Lung (tissue), 16 donors: ENCODE measurements around the gene CALB2. TPM values are rescaled to one million over a fixed set of nuclear protein-coding genes. Genes with fewer than 3 reads are reported as not detected.
A peak's percentile ranks its signal among the peaks of the same experiment; 100 is the strongest.
"Not testable (repeated sequence)": the region's sequence is repeated elsewhere in the genome, so short reads cannot be mapped to it uniquely, and the experiment has no call there.

Experiments used
- ATAC-seq: fragments of 200-7000 bp; cut with Tn5 transposase; one replicate; pipeline ENCODE4 v1.9.1; 2020; ENCODE audit warnings: moderate number of reproducible peaks; ENCODE audit not compliant: insufficient read depth, low FRiP score
- DNase-seq, 3 donors: peaks; one replicate each; pipeline ENCODE4 v3.0.0-alpha.2; 2013 to 2017
- H3K27ac ChIP-seq, 2 donors: one replicate each; pipeline ENCODE4 v1.5.1; 2013; ENCODE audit warnings: mild to moderate bottlenecking in 2 of 2, moderate library complexity in 2 of 2, control low read depth in 1 of 2, inconsistent platforms in 1 of 2, low read depth in 1 of 2, low read length in 1 of 2
- H3K27me3 ChIP-seq, 3 donors: one replicate each; pipeline ENCODE4 v1.5.1; 2013; ENCODE audit warnings: low read length in 2 of 3; ENCODE audit not compliant: control insufficient read depth in 3 of 3, insufficient read depth in 3 of 3
- H3K36me3 ChIP-seq, 4 donors: one replicate each; pipeline ENCODE4 v1.5.1; 2013; ENCODE audit warnings: low read length in 4 of 4, mild to moderate bottlenecking in 1 of 4, moderate library complexity in 1 of 4; ENCODE audit not compliant: control insufficient read depth in 4 of 4, insufficient read depth in 4 of 4
- H3K4me1 ChIP-seq, 5 donors: one replicate each; pipeline ENCODE4 v1.5.1; 2013; ENCODE audit warnings: low read length in 5 of 5, mild to moderate bottlenecking in 2 of 5, moderate library complexity in 1 of 5; ENCODE audit not compliant: control insufficient read depth in 5 of 5, insufficient read depth in 5 of 5
- H3K4me3 ChIP-seq: one replicate; pipeline ENCODE4 v1.5.1; 2013; ENCODE audit warnings: mild to moderate bottlenecking, control low read depth, moderate library complexity
- H3K9ac ChIP-seq, 2 donors: one replicate each; pipeline ENCODE4 v1.5.1; 2013; ENCODE audit warnings: low read length in 2 of 2, control low read depth in 1 of 2; ENCODE audit not compliant: insufficient read depth in 1 of 2
- H3K9me3 ChIP-seq, 4 donors: one replicate each; pipeline ENCODE4 v1.5.1; 2013; ENCODE audit warnings: low read length in 3 of 4, mild to moderate bottlenecking in 1 of 4, moderate library complexity in 1 of 4; ENCODE audit not compliant: control insufficient read depth in 4 of 4, insufficient read depth in 3 of 4
- CTCF ChIP-seq: IDR thresholded peaks from 2 replicates; pipeline ENCODE4 v1.5.1; 2012; ENCODE audit warnings: mild to moderate bottlenecking; ENCODE audit errors: control extremely low read depth, extremely low read depth
- WGBS, 2 donors: extraction: QIAGEN DNeasy Blood & Tissue Kit; methylation state at CpG; one replicate each; pipeline ENCODE4 v1.1.7; 2013; 5-methylcytosine and 5-hydroxymethylcytosine counted together
- long read RNA-seq, 5 donors: transcript quantifications; one replicate each; lab custom pipeline, GENCODE V29; 2026
- polyA plus RNA-seq, 2 donors: library from polyadenylated mRNA; stranded (reverse); fragments of 200-250 nt; gene quantifications; one replicate each; pipeline ENCODE4 v1.2.1, GENCODE V29; 2013
- total RNA-seq, 2 donors: library from RNA; depleted of rRNA in 1 of 2; stranded (reverse); fragments of >200 nt in 1 of 2; gene quantifications; one replicate each; pipeline ENCODE4 v1.2.1, GENCODE V29; 2014 to 2021
- donor health status: control.
- donor health status: control.
- donor health status: Bipolar disorder and iron deficiency.
- donor health status: healthy.
- donor health status: DM: yes; HTN: yes; CAD: no.

CALB2 gene
- total RNA-seq (1 to 10 TPM in 1 of 2 donors, under 1 TPM in 1; 0.68 to 1.7 TPM), polyA plus RNA-seq (10 to 100 TPM in 1 of 2 donors, under 1 TPM in 1; 0.02 to 11.7 TPM)
- long read RNA-seq, donor 1, result 0 reads
- long read RNA-seq, donor 2, result 0 reads
- long read RNA-seq, donor 3, result 0 reads
- long read RNA-seq, donor 4, result 0 reads
- long read RNA-seq, donor 5, result 0 reads

- H3K4me3 ChIP-seq, result no peak within 1 kb of the TSS
- WGBS, 2 donors, result 1 to 2% methylated on average over 38 to 53 of the region's 53 CpGs
- no peak within 1 kb of the TSS for H3K9ac ChIP-seq
- H3K27ac ChIP-seq, result no peak within 1 kb of the TSS
- no peaks in the 10 kb centered on the region for H3K9me3 ChIP-seq
- peak; percentile 93 for ATAC-seq
- H3K4me1 ChIP-seq, result peaks cover 0 to 3% (median 0%) of the 10 kb centered on the region in 5 donors
- DNase-seq, result peak; percentile 59 to 70 (median 61)
- peak; percentile 86 for TF ChIP-seq CTCF
- no peaks in the 10 kb centered on the region for H3K36me3 ChIP-seq
- H3K27me3 ChIP-seq, result peaks cover 0 to 29% (median 2%) of the 10 kb centered on the region in 3 donors
These were observed at the start of gene CALB2 for GRCh38 chr16:71358464-71358998. TSS of gene CALB2 (plus strand) at chr16:71358723. CDS start at chr16:71358793, 70 bp downstream.

- Histone ChIP-seq H3K27me3 (no peaks in the 10 kb centered on the region), H3K9ac (no peak overlapping the region), H3K4me3 (no peak overlapping the region), H3K4me1 (no peaks in the 10 kb centered on the region), H3K27ac (no peak overlapping the region), H3K9me3 (no peaks in the 10 kb centered on the region), H3K36me3 (no peaks in the 10 kb centered on the region)
- 23 to 25% methylated on average over 7 of the region's 7 CpGs for WGBS, 2 donors
- DNase-seq (peak; percentile 29 to 45 (median 41)), ATAC-seq (no peak)
- peak; percentile 65 for TF ChIP-seq CTCF
These were observed 46.9 kb upstream of the CALB2 start for GRCh38 chr16:71311553-71312158.

GRCh38 chr16:71313591-71313990 lies 44.9 kb upstream of the CALB2 start:
- not testable (repeated sequence) for DNase-seq, H3K9ac ChIP-seq, H3K27me3 ChIP-seq, H3K4me3 ChIP-seq, H3K4me1 ChIP-seq, ATAC-seq, H3K27ac ChIP-seq, H3K36me3 ChIP-seq, H3K9me3 ChIP-seq
- 78 to 84% methylated on average over 3 of the region's 3 CpGs for WGBS, 2 donors

GRCh38 chr16:71315269-71315668 lies 43.3 kb upstream of the CALB2 start:
- H3K27ac ChIP-seq, result no peak overlapping the region
- no peaks in the 10 kb centered on the region for H3K36me3 ChIP-seq
- ATAC-seq (no peak), DNase-seq (no peak)
- no peak for TF ChIP-seq CTCF
- WGBS, 2 donors, result 29 to 43% methylated on average over 3 of the region's 3 CpGs
- H3K9me3 ChIP-seq, result no peaks in the 10 kb centered on the region
- no peaks in the 10 kb centered on the region for H3K4me1 ChIP-seq
- H3K4me3 ChIP-seq, result no peak overlapping the region
- no peaks in the 10 kb centered on the region for H3K27me3 ChIP-seq
- no peak overlapping the region for H3K9ac ChIP-seq
